ENCODE measurements around the gene GMEB2. TPM values are rescaled to one million over a fixed set of nuclear protein-coding genes. Genes with fewer than 3 reads are reported as not detected.

GMEB2 gene
- total and polyA plus RNA-seq, 5 donors from 2014 or later: 8.3 to 21.9 (median 10.1) TPM

GRCh38 chr20:63594043-63594561 is 32.8 kb downstream of the GMEB2 start:
- H3K4me3 Mint-ChIP-seq: no peak overlapping the region
- no peak overlapping the region for H3K4me3 ChIP-seq (ENCODE audit: low read depth, low read length)
- H3K36me3 Mint-ChIP-seq: peaks cover 14% of the 10 kb centered on the region
- no peak for DNase-seq
- peaks cover 0 to 2% (median 0%) of the 10 kb centered on the region in 7 donors for H3K9me3 Mint-ChIP-seq
- peaks cover 48% of the 10 kb centered on the region for H3K36me3 ChIP-seq (ENCODE audit: control insufficient read depth, insufficient read depth, low read length)
- H3K9me3 ChIP-seq (ENCODE audit: control insufficient read depth in 2 of 2, low read length in 2 of 2): no peaks in the 10 kb centered on the region
- H3K27ac ChIP-seq (ENCODE audit: insufficient read depth, low read length, poor library complexity, severe bottlenecking): no peak overlapping the region
- ATAC-seq (ENCODE audit: low read depth in 2 of 2): no peak
- H3K4me1 ChIP-seq (ENCODE audit: control insufficient read depth, insufficient read depth, low read length, poor library complexity, severe bottlenecking): no peaks in the 10 kb centered on the region
- H3K4me1 Mint-ChIP-seq: peaks cover 0 to 8% (median 3%) of the 10 kb centered on the region in 4 donors
- H3K27me3 ChIP-seq (ENCODE audit: control insufficient read depth, insufficient read depth, low read length): no peaks in the 10 kb centered on the region
- no peak overlapping the region for H3K27ac Mint-ChIP-seq
- H3K27me3 Mint-ChIP-seq: no peaks in the 10 kb centered on the region

GRCh38 chr20:63592661-63593060 is 34.2 kb downstream of the GMEB2 start:
- no peaks in the 10 kb centered on the region for H3K4me1 ChIP-seq (ENCODE audit: control insufficient read depth, insufficient read depth, low read length, poor library complexity, severe bottlenecking)
- no peaks in the 10 kb centered on the region for H3K27me3 ChIP-seq (ENCODE audit: control insufficient read depth, insufficient read depth, low read length)
- H3K4me3 ChIP-seq (ENCODE audit: low read depth, low read length): no peak overlapping the region
- peaks cover 0 to 2% (median 0%) of the 10 kb centered on the region in 7 donors for H3K9me3 Mint-ChIP-seq
- H3K4me1 Mint-ChIP-seq: peaks cover 0 to 14% (median 4%) of the 10 kb centered on the region in 4 donors
- H3K27me3 Mint-ChIP-seq: no peaks in the 10 kb centered on the region
- H3K9me3 ChIP-seq (ENCODE audit: control insufficient read depth in 2 of 2, low read length in 2 of 2): no peaks in the 10 kb centered on the region
- peaks cover 17% of the 10 kb centered on the region for H3K36me3 Mint-ChIP-seq
- no peak overlapping the region for H3K4me3 Mint-ChIP-seq
- DNase-seq: no peak
- peaks cover 39% of the 10 kb centered on the region for H3K36me3 ChIP-seq (ENCODE audit: control insufficient read depth, insufficient read depth, low read length)
- H3K27ac ChIP-seq (ENCODE audit: insufficient read depth, low read length, poor library complexity, severe bottlenecking): no peak overlapping the region
- ATAC-seq (ENCODE audit: low read depth in 2 of 2): no peak
- no peak overlapping the region for H3K27ac Mint-ChIP-seq

GRCh38 chr20:63591786-63592355 is 35.0 kb downstream of the GMEB2 start:
- Histone ChIP-seq H3K4me3 (ENCODE audit: low read depth, low read length) (no peak overlapping the region), H3K27ac (ENCODE audit: insufficient read depth, low read length, poor library complexity, severe bottlenecking) (no peak overlapping the region), H3K4me1 (ENCODE audit: control insufficient read depth, insufficient read depth, low read length, poor library complexity, severe bottlenecking) (no peaks in the 10 kb centered on the region), H3K36me3 (ENCODE audit: control insufficient read depth, insufficient read depth, low read length) (peaks cover 33% of the 10 kb centered on the region), H3K27me3 (ENCODE audit: control insufficient read depth, insufficient read depth, low read length) (no peaks in the 10 kb centered on the region), H3K9me3 (ENCODE audit: control insufficient read depth in 2 of 2, low read length in 2 of 2) (no peaks in the 10 kb centered on the region)
- Mint-ChIP-seq H3K4me3 (no peak overlapping the region), H3K9me3 (peaks cover 0 to 2% (median 0%) of the 10 kb centered on the region in 7 donors), H3K4me1 (peaks cover 0 to 19% (median 4%) of the 10 kb centered on the region in 4 donors), H3K27me3 (no peaks in the 10 kb centered on the region), H3K27ac (no peak overlapping the region), H3K36me3 (peaks cover 17% of the 10 kb centered on the region)
- no peak for ATAC-seq (ENCODE audit: low read depth in 2 of 2)
- no peak for DNase-seq

- no peak overlapping the region for H3K4me3 ChIP-seq (ENCODE audit: low read depth, low read length)
- H3K36me3 Mint-ChIP-seq: peaks cover 17% of the 10 kb centered on the region
- H3K4me1 ChIP-seq (ENCODE audit: control insufficient read depth, insufficient read depth, low read length, poor library complexity, severe bottlenecking): no peaks in the 10 kb centered on the region
- DNase-seq (no peak), ATAC-seq (ENCODE audit: low read depth in 2 of 2) (no peak)
- no peaks in the 10 kb centered on the region for H3K9me3 ChIP-seq (ENCODE audit: control insufficient read depth in 2 of 2, low read length in 2 of 2)
- H3K36me3 ChIP-seq (ENCODE audit: control insufficient read depth, insufficient read depth, low read length): peaks cover 33% of the 10 kb centered on the region
- no peak overlapping the region for H3K4me3 Mint-ChIP-seq
- peaks cover 0 to 19% (median 4%) of the 10 kb centered on the region in 4 donors for H3K4me1 Mint-ChIP-seq
- H3K27me3 ChIP-seq (ENCODE audit: control insufficient read depth, insufficient read depth, low read length): no peaks in the 10 kb centered on the region
- no peaks in the 10 kb centered on the region for H3K27me3 Mint-ChIP-seq
- peaks cover 0 to 2% (median 0%) of the 10 kb centered on the region in 7 donors for H3K9me3 Mint-ChIP-seq
- H3K27ac ChIP-seq (ENCODE audit: insufficient read depth, low read length, poor library complexity, severe bottlenecking): no peak overlapping the region
- H3K27ac Mint-ChIP-seq: peak overlapping the region in 2 of 3 donors; percentile 51 to 63
Measured at GRCh38 chr20:63591147-63591533, 35.8 kb downstream of the GMEB2 start.

- no peak for DNase-seq
- Histone ChIP-seq H3K36me3 (ENCODE audit: control insufficient read depth, insufficient read depth, low read length) (peaks cover 33% of the 10 kb centered on the region), H3K27me3 (ENCODE audit: control insufficient read depth, insufficient read depth, low read length) (no peaks in the 10 kb centered on the region), H3K27ac (ENCODE audit: insufficient read depth, low read length, poor library complexity, severe bottlenecking) (no peak overlapping the region), H3K4me1 (ENCODE audit: control insufficient read depth, insufficient read depth, low read length, poor library complexity, severe bottlenecking) (no peaks in the 10 kb centered on the region), H3K9me3 (ENCODE audit: control insufficient read depth in 2 of 2, low read length in 2 of 2) (no peaks in the 10 kb centered on the region), H3K4me3 (ENCODE audit: low read depth, low read length) (no peak overlapping the region)
- Mint-ChIP-seq H3K9me3 (peaks cover 0 to 2% (median 0%) of the 10 kb centered on the region in 7 donors), H3K27ac (peak overlapping the region in 2 of 3 donors; percentile 51 to 63), H3K4me3 (no peak overlapping the region), H3K27me3 (no peaks in the 10 kb centered on the region), H3K4me1 (peaks cover 0 to 19% (median 4%) of the 10 kb centered on the region in 4 donors), H3K36me3 (peaks cover 17% of the 10 kb centered on the region)
- ATAC-seq (ENCODE audit: low read depth in 2 of 2): no peak
Measured at GRCh38 chr20:63590218-63591146, 36.4 kb downstream of the GMEB2 start.

- no peak for DNase-seq
- no peak overlapping the region for H3K27ac Mint-ChIP-seq
Measured at GRCh38 chr20:63589261-63590217, 37.4 kb downstream of the GMEB2 start.

GRCh38 chr20:63588641-63589041 is 38.3 kb downstream of the GMEB2 start:
- no peaks in the 10 kb centered on the region for H3K27me3 ChIP-seq (ENCODE audit: control insufficient read depth, insufficient read depth, low read length)
- peaks cover 0 to 19% (median 5%) of the 10 kb centered on the region in 4 donors for H3K4me1 Mint-ChIP-seq
- no peak overlapping the region for H3K4me3 ChIP-seq (ENCODE audit: low read depth, low read length)
- no peaks in the 10 kb centered on the region for H3K27me3 Mint-ChIP-seq
- peaks cover 16% of the 10 kb centered on the region for H3K36me3 Mint-ChIP-seq
- no peak for ATAC-seq (ENCODE audit: low read depth in 2 of 2)
- no peak overlapping the region for H3K27ac Mint-ChIP-seq
- no peaks in the 10 kb centered on the region for H3K4me1 ChIP-seq (ENCODE audit: control insufficient read depth, insufficient read depth, low read length, poor library complexity, severe bottlenecking)
- H3K27ac ChIP-seq (ENCODE audit: insufficient read depth, low read length, poor library complexity, severe bottlenecking): no peak overlapping the region
- H3K9me3 Mint-ChIP-seq: peaks cover 0 to 2% (median 0%) of the 10 kb centered on the region in 7 donors
- peaks cover 25% of the 10 kb centered on the region for H3K36me3 ChIP-seq (ENCODE audit: control insufficient read depth, insufficient read depth, low read length)
- H3K4me3 Mint-ChIP-seq: no peak overlapping the region
- DNase-seq: no peak
- H3K9me3 ChIP-seq (ENCODE audit: control insufficient read depth in 2 of 2, low read length in 2 of 2): no peaks in the 10 kb centered on the region

More at GRCh38 chr20:63589261-63590217, 37.4 kb downstream of the GMEB2 start:
- Mint-ChIP-seq H3K27me3 (no peaks in the 10 kb centered on the region), H3K36me3 (peaks cover 17% of the 10 kb centered on the region), H3K9me3 (peaks cover 0 to 2% (median 0%) of the 10 kb centered on the region in 7 donors), H3K4me3 (no peak overlapping the region), H3K4me1 (peaks cover 0 to 19% (median 4%) of the 10 kb centered on the region in 4 donors)
- H3K36me3 ChIP-seq (ENCODE audit: control insufficient read depth, insufficient read depth, low read length): peaks cover 33% of the 10 kb centered on the region
- H3K4me3 ChIP-seq (ENCODE audit: low read depth, low read length): no peak overlapping the region
- no peaks in the 10 kb centered on the region for H3K9me3 ChIP-seq (ENCODE audit: control insufficient read depth in 2 of 2, low read length in 2 of 2)
- no peak overlapping the region for H3K27ac ChIP-seq (ENCODE audit: insufficient read depth, low read length, poor library complexity, severe bottlenecking)
- ATAC-seq (ENCODE audit: low read depth in 2 of 2): no peak
- no peaks in the 10 kb centered on the region for H3K4me1 ChIP-seq (ENCODE audit: control insufficient read depth, insufficient read depth, low read length, poor library complexity, severe bottlenecking)
- no peaks in the 10 kb centered on the region for H3K27me3 ChIP-seq (ENCODE audit: control insufficient read depth, insufficient read depth, low read length)

Measured in CD4-positive, CD25-positive, alpha-beta regulatory T cell (primary cell).